Right atrium auricular region (tissue), 2 donors: ENCODE data around the gene CISD1. TPM values are rescaled to one million over a fixed set of nuclear protein-coding genes. Genes with fewer than 3 reads are reported as not detected.
"Not testable (repeated sequence)": the region's sequence is repeated elsewhere in the genome, so short reads cannot be mapped to it uniquely, and the experiment has no call there.

Experiments used
- DNase-seq: peaks from one replicate; pipeline ENCODE4 v3.0.0-alpha.2; 2019; ENCODE audit warnings: low spot score
- H3K27ac ChIP-seq, 2 donors: fragments of 200-600 bp; sonication (generic); 1 replicate in 1 of 2; 2 replicates in 1 of 2; pipeline ENCODE4 v1.5.1; 2016 to 2019
- H3K27me3 ChIP-seq, 2 donors: fragments of 200-600 bp; sonication (generic); one replicate each; pipeline versions ENCODE4 v1.5.1 to v1.6.0; 2017 to 2019
- H3K36me3 ChIP-seq: fragments of 200-600 bp; sonication (generic); one replicate; pipeline ENCODE4 v1.5.1; 2016
- H3K4me1 ChIP-seq, 2 donors: fragments of 200-600 bp; sonication (generic); one replicate each; pipeline versions ENCODE4 v1.5.1 to v1.6.0; 2017 to 2019
- H3K4me3 ChIP-seq, 2 donors: fragments of 200-600 bp; sonication (generic); 1 replicate in 1 of 2; 2 replicates in 1 of 2; pipeline ENCODE4 v1.5.1; 2017 to 2019; ENCODE audit warnings: mild to moderate bottlenecking in 1 of 2, moderate library complexity in 1 of 2
- H3K9me3 ChIP-seq, 2 donors: fragments of 200-600 bp; sonication (generic); one replicate each; pipeline ENCODE4 v1.5.1; 2019
- total RNA-seq, 2 donors: library from RNA; depleted of rRNA; stranded (reverse); fragments of >200 nt; gene quantifications; one replicate each; pipeline ENCODE4 v1.1.0, GENCODE V29; 2016
- TF ChIP-seq, protein P1 (sequence below), 2 donors: fragments of 200-600 bp; sonication (generic); IDR thresholded peaks; one replicate each; pipeline ENCODE4 v1.5.1; 2019; ENCODE audit warnings: antibody characterized with exemption in 2 of 2

CISD1 gene
- 10 to 100 TPM; 69.4 to 81.9 TPM for total RNA-seq

DNA sequence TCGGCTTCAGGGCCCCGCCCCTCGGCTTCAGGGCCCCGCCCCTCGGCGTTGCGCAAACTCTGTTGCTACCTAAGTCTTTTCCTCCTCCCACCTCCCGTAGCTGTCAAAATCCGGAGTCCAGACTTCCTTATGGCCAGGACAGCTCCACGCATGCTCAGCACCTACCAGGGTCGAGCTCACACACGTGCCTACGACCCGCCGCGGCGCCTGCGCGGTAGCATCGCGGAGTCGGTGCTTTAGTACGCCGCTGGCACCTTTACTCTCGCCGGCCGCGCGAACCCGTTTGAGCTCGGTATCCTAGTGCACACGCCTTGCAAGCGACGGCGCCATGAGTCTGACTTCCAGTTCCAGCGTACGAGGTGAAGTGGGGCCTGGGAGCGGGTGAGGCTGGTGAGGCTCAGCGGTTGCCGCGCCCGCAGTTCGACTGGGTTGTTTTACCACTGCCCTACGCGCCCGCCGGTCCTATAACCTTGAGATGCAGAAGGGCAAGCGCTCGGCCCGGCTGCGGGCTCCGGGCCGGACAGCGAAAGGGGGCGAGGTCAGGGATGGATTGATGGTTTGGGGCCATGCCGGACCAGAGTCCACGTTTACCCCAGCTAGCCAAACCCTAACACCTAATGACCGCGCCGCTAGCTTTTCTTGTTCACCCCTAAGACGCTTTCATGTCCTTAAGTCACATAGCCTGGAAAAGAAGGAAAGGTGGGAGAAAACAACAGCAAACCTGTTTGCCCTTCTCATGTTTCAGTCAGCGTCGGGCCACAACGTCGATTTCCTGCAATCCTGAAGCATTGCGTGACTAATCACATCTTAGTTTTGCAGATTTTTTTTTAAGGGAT, at the start of gene CISD1:
Gene CISD1, plus strand, starts transcription at position 217 of the 836 bp plus-strand sequence. Its CDS starts 112 bp downstream, at position 329.
- Histone ChIP-seq H3K27me3 (no peaks in the 10 kb centered on the region), H3K4me1 (peaks cover 0 to 22% of the 10 kb centered on the region in 2 donors), H3K4me3 (peak within 1 kb of the TSS; percentile 85 to 90), H3K9me3 (no peaks in the 10 kb centered on the region), H3K27ac (peak within 1 kb of the TSS; percentile 95 to 98), H3K36me3 (no peaks in the 10 kb centered on the region)
- peak; percentile 98 for DNase-seq
- TF ChIP-seq, protein P1, sequence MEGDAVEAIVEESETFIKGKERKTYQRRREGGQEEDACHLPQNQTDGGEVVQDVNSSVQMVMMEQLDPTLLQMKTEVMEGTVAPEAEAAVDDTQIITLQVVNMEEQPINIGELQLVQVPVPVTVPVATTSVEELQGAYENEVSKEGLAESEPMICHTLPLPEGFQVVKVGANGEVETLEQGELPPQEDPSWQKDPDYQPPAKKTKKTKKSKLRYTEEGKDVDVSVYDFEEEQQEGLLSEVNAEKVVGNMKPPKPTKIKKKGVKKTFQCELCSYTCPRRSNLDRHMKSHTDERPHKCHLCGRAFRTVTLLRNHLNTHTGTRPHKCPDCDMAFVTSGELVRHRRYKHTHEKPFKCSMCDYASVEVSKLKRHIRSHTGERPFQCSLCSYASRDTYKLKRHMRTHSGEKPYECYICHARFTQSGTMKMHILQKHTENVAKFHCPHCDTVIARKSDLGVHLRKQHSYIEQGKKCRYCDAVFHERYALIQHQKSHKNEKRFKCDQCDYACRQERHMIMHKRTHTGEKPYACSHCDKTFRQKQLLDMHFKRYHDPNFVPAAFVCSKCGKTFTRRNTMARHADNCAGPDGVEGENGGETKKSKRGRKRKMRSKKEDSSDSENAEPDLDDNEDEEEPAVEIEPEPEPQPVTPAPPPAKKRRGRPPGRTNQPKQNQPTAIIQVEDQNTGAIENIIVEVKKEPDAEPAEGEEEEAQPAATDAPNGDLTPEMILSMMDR (IDR thresholded peaks at IDR 0.05), result no peak

DNA sequence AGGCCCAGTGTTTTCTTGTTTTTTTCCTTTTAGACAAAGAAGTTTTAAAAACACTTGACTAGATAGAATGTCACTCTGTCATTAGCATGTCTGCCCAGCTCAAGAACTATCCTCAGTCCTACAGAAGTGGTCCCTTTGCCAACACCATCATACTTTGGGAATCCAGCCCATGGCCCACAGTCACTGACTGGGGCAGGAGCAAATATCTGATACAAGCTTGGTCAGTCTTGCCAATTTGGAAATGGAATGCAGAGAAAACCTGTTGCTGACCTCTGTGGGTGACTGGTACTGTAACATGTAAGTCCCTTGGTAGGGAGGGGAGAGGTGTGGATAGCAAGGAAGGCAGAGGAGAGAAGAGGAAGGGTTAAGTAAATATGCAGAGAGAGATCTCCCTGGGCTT, 49.1 kb upstream of the CISD1 start:
- H3K9me3 ChIP-seq, result no peaks in the 10 kb centered on the region
- H3K27me3 ChIP-seq, result no peaks in the 10 kb centered on the region
- H3K4me1 ChIP-seq, result no peaks in the 10 kb centered on the region
- no peak overlapping the region for H3K27ac ChIP-seq
- TF ChIP-seq, protein P1 (IDR thresholded peaks at IDR 0.05), result no peak
- H3K36me3 ChIP-seq, result no peaks in the 10 kb centered on the region
- no peak for DNase-seq
- H3K4me3 ChIP-seq, result no peak overlapping the region

DNA sequence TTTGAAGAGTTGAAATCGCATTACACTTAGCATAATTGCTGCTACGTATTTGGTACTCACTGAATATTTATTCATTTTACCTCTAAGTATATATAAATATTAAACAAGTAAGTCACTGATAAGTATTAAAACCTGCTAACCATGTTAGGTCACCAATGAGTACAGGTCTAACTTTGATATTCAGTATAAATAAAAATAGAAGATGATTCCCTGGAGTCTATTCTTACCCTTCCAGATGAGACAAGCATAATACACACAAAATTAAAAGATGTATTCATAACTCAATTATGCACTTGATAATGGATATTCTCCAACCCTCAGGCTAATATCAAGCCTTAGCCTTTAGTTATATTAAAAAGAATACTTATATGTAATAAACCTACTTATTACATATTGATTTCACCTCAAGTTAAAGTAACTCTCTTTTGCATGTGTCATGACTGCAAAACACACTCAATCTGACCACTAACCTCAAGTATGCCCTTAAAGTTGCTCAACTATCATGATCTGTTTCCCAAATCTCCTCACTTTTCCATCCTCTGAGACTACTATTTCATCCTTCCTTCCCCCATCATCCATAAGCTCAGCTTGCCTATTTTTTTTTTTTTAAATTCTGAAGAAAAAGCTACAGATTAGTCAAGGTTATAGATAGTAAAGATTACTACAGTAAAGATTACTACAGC, 48.1 kb upstream of the CISD1 start:
- H3K36me3 ChIP-seq, result no peaks in the 10 kb centered on the region
- DNase-seq, result no peak
- TF ChIP-seq, protein P1 (IDR thresholded peaks at IDR 0.05), result no peak
- no peaks in the 10 kb centered on the region for H3K27me3 ChIP-seq
- H3K9me3 ChIP-seq, result no peaks in the 10 kb centered on the region
- no peaks in the 10 kb centered on the region for H3K4me1 ChIP-seq
- no peak overlapping the region for H3K4me3 ChIP-seq
- H3K27ac ChIP-seq, result no peak overlapping the region

DNA sequence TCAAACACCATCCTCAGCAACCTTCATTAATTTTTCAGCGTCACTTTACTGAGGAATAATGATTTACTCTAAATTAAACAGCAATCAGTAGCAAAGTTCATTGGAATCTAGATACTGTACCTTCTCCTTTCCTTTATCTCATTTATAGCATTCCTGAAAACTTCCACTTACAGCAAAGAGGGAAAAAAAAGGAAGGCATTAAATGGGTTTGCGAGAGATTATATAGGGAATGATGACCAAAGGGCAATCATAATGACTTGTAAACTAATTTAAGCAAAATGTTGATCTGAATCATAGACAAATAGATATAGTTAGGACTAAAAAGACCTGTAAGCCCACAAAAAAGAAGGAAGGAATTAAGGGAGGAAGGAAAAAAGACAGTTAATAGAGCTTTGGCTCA, 43.3 kb upstream of the CISD1 start:
- Histone ChIP-seq H3K36me3 (peaks cover 7% of the 10 kb centered on the region), H3K9me3 (no peaks in the 10 kb centered on the region), H3K4me1 (no peaks in the 10 kb centered on the region), H3K27ac (no peak overlapping the region), H3K4me3 (no peak overlapping the region), H3K27me3 (no peaks in the 10 kb centered on the region)
- DNase-seq, result no peak
- TF ChIP-seq, protein P1 (IDR thresholded peaks at IDR 0.05), result no peak

DNA sequence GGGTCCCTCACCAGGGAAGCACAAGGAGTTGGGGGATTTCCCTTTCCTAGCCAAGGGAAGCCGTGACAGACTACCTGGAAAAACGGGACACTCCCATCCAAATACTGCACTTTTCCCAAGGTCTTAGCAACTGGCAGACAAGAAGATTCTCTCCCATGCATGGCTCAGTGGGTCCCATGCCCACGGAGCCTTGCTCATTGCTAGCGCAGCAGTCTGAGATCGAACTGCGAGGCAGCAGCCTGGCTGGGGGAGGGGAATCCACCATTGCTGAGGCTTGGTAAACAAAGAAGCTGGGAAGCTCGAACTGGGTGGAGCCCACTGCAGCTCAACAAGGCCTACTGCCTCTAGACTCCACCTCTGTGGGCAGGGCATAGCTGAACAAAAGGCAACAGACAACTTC, 39.1 kb upstream of the CISD1 start:
- DNase-seq, H3K4me1 ChIP-seq, H3K27me3 ChIP-seq, H3K9me3 ChIP-seq, H3K27ac ChIP-seq, H3K4me3 ChIP-seq: not testable (repeated sequence)
- H3K36me3 ChIP-seq, result peaks cover 10% of the 10 kb centered on the region
